Mammary epithelial cell (primary cell): ENCODE measurements around the gene NFKB2.

Experiments
- CTCF ChIP-seq, 2 donors: IDR thresholded peaks in 1 of 2; conservative IDR thresholded peaks in 1 of 2; 2 replicates each; pipeline ENCODE4 v1.5.1; 2011 to 2012; ENCODE audit warnings: inconsistent platforms in 2 of 2, low read length in 2 of 2, mild to moderate bottlenecking in 2 of 2, control low read depth in 1 of 2, low read depth in 1 of 2; ENCODE audit not compliant: insufficient read depth in 1 of 2; ENCODE audit errors: extremely low read depth in 1 of 2
- EZH2 ChIP-seq: IDR thresholded peaks from 2 replicates; pipeline ENCODE4 v1.6.1; 2012; ENCODE audit warnings: low read length, inconsistent platforms, borderline replicate concordance

DNA sequence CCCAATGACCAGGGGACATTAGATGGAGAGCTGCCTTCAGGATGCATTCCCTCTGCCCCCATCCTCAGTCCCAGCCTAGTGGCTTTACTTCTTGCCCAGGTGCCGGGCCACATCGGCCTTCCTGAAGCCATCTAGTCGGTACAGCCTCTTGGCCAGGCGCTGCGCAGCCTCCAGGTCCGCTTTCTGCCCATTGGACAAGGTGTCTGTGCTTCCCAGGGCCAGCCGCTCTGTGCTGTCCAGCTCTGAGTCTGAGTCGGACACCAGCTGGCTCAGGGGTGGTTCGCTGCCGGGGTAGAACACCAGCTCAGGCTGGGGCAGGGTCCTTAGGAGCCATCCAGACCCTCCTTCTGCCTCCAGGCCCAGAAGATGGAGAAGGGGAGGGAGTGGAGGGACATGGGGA lies 16.8 kb downstream of the NFKB2 start:
- no peak for TF ChIP-seq CTCF (conservative IDR thresholded peaks at IDR 0.05 in 1 of 2, IDR thresholded peaks at IDR 0.05 in 1 of 2; ENCODE audit: extremely low read depth in 1 of 2, insufficient read depth in 1 of 2, low read depth in 1 of 2, low read length in 2 of 2)
- TF ChIP-seq EZH2, result no peak
